ENCODE data around the gene DEPDC5.

GRCh38 chr22:31882971-31883370 lies 129.2 kb downstream of the DEPDC5 start:
- TF ChIP-seq ZNF384 (IDR thresholded peaks at IDR 0.05; ENCODE audit: low read depth, low read length) (no peak), ZBTB43 (CRISPR knock-in tag; IDR thresholded peaks at IDR 0.05) (no peak), TEAD2 (tag; IDR thresholded peaks at IDR 0.05) (no peak), ZNF146 (CRISPR knock-in tag; IDR thresholded peaks at IDR 0.05; ENCODE audit: unreplicated experiment) (no peak), EZH2 (IDR thresholded peaks at IDR 0.05; ENCODE audit: borderline replicate concordance, low read depth, low read length) (no peak), PML (IDR thresholded peaks at IDR 0.05; ENCODE audit: low read length) (no peak), CHCHD3 (CRISPR knock-in tag; IDR thresholded peaks at IDR 0.05) (no peak), NFYB (IDR thresholded peaks at IDR 0.05; ENCODE audit: extremely low read depth, insufficient read length) (no peak)

Data from K562 (cell line).